Measurements from ENCODE around the gene PLCB1.
"Not testable (repeated sequence)": the region's sequence is repeated elsewhere in the genome, so short reads cannot be mapped to it uniquely, and the experiment has no call there.

Gene PLCB1

GRCh38 chr20:8635048-8635572, 503.0 kb downstream of the PLCB1 start:
- no peak for FAIRE-seq

- no peak for FAIRE-seq
Observed at GRCh38 chr20:8635837-8636236, 503.8 kb downstream of the PLCB1 start.

GRCh38 chr20:8639112-8639778, 507.2 kb downstream of the PLCB1 start:
- FAIRE-seq: no peak

- FAIRE-seq: no peak
Observed at GRCh38 chr20:8640461-8640860, 508.4 kb downstream of the PLCB1 start.

GRCh38 chr20:8642247-8642646, 510.2 kb downstream of the PLCB1 start:
- FAIRE-seq: no peak

DNA sequence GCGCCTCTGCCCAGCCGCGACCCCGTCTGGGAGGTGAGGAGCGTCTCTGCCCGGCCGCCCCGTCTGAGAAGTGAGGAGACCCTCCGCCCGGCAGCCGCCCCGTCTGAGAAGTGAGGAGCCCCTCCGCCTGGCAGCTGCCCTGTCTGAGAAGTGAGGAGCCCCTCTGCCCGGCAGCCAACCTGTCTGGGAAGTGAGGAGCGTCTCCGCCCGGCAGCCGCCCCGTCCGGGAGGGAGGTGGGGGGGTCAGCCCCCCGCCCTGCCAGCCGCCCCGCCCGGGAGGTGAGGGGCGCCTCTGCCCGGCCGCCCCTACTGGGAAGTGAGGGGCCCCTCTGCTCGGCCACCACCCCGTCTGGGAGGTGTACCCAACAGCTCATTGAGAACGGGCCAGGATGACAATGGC, 512.4 kb downstream of the PLCB1 start:
- FAIRE-seq: not testable (repeated sequence)

DNA sequence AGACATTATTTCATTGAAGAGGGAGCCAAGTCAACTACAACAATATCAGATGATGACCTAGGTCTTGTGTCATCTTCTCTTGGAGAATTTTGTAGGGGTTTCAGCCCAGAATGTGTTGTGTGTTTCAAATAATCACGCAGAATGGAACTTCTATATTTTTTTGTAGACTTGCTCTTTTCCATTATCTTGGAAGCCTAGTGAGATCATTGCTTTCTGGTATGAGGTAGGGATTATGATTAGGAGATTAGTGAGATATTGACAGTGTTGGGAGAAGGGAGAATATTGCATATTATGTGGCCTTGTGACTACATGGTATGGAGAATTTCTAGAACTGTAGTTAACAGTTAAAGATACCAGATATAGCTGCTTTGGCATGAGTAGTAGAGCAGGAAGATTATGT, 513.3 kb downstream of the PLCB1 start:
- FAIRE-seq: no peak

DNA sequence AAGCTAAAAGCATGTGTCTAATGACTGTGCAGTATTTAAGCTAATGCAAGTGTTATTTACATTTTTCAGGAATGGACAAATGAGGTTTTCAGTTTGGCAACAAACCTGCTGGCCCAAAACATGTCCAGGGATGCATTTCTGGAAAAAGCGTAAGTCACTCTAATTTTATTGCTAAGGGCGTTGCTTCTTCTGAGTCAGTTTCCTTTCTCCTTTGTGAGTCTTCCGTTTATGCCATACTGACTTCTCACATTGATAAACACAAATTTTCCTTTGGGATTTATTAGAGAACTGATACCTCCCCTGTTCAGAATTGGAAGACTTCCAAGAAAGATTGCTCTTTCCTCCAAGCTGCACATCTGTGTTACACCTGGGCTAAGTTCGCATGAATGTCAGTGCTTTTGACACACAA, 514.0 kb downstream of the PLCB1 start:
- no peak for FAIRE-seq

DNA sequence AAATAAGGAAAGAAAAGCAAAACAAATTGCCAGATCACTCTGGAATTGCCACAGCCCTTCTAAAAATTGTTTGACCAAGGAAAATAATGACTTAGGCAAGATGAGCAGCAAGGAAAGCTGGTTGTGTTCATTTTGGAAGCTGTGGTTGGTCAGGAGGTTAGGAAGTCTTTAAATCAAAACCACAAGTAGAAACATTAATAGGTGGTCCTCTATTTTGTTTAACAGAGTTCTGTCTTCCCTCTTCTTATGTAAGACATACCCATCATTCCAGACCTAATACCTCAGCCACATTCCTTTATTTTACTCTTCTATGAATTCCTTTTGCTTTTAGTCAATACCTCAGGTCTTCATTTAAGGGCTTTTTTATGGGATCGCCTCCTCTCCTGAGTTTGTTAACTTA, 514.6 kb downstream of the PLCB1 start:
- no peak for FAIRE-seq

- FAIRE-seq: no peak
Observed at GRCh38 chr20:8647961-8648441, 515.9 kb downstream of the PLCB1 start.

GRCh38 chr20:8648466-8648865, 516.4 kb downstream of the PLCB1 start:
- no peak for FAIRE-seq

DNA sequence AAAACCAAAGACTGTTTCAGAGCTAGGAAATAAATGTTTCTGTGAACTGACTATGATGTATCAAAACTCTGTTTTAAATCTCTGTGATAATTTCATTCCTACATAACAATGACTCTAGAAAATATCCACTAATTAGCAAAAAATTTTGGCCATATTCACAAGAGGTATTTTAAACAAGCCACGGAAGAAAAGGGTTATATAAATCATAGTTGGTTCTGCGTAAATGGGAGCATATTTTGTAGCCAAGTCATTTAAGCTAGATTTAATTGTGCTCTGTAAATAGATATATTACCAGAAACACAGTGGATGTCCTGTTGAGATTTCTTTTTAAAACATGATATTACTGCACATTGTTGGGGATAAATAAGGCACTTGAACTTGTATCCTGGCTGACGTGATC, 520.3 kb downstream of the PLCB1 start:
- peak; percentile 6 for FAIRE-seq

GRCh38 chr20:8654486-8654885, 522.4 kb downstream of the PLCB1 start:
- no peak for FAIRE-seq

DNA sequence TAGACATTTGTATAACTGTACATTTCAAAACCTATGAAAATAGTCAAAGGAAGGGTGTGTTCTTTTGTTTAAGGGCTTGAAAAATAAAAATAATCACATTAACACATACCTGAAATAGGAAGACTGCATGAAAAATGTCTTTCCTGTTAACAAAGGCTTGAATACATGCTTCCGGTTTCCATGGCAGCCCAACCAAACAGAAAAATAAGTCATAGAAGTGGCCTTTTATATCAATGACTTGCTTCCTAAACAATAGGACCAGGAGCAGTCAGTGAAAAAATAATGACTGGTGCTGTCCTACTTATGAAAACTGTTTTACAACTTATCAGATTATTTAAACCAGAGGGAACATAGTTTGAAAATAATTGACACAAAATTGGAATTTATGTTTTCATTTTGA, 524.3 kb downstream of the PLCB1 start:
- FAIRE-seq: no peak

GRCh38 chr20:8657664-8658063, 525.6 kb downstream of the PLCB1 start:
- FAIRE-seq: no peak

DNA sequence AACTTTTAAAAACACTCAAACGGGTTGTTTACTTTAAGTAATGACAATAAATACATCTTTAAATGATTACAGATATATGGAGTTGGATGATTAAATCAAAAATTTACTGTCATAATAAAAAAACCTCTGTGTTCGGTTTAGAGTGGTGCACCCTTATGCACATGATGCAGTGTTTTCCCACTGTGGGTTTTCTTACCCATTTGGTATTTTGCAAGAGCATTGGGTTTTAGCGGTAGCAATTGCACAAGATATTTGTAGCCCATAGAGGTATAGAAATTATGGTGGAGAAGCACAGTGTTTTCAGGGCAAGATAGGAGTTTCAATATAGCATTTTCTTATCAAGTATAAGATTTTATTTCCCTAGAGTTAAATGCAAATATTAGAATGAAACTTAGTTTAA, 526.0 kb downstream of the PLCB1 start:
- no peak for FAIRE-seq

GRCh38 chr20:8661229-8661952, 529.3 kb downstream of the PLCB1 start:
- no peak for FAIRE-seq

DNA sequence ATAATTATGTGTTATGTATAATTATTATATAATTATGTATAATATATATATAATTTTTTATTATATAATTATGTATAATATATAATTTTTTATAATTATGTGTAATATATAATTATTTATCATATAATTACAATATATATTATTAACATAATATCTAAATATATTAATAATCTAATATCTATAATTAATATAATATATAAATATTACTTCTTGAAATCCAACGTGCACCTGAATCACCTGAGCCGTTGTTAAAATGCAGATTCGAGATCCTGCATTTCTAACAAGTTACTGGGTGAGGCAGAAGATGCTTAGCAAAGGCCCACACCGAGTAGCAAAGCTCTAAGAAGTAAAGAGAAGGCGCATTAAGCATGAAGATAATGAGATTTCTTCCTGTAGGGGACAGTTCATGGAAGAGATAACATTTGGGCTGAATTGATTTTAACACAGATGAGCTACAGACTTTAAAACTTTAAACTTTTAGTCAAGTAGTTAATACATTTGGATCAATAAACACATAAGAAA, 530.4 kb downstream of the PLCB1 start:
- FAIRE-seq: no peak

DNA sequence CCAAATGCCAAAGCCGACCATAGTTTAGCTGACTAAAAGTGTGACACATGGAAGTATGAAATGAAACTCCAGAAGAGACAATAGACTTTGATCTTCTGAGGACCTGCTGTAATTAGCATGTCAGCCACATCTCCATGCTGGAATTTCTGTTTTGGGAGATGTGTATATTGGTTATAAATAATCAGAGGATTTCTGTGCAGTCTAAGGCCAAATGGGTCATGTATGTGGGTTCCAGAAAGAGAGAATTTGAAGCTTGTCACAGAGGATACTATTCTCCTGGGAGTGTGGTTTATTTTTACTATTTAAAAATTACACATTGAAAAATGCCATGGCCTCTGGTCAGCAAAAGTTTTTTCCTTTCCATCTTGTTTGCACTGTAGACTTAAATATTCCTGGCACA, 531.4 kb downstream of the PLCB1 start:
- FAIRE-seq: no peak

DNA sequence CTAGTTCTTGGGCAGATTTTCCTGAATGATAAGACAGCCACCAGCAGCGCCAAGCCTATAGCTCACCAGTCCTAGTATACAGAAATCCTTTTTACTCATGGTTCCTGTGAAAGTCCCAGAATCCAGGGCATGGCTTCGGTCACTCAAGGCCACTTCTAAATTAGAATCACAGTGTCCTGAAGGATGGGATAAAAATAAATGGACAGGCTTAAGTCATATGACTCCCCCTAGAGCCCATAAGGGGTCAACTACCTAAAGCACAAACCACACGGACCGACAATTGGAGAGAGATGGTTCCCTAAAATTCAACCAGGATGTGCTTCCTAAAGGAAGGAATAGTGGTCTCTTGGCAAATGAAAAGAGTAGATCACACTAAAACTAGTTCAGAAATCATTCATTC, 532.7 kb downstream of the PLCB1 start:
- FAIRE-seq: no peak

DNA sequence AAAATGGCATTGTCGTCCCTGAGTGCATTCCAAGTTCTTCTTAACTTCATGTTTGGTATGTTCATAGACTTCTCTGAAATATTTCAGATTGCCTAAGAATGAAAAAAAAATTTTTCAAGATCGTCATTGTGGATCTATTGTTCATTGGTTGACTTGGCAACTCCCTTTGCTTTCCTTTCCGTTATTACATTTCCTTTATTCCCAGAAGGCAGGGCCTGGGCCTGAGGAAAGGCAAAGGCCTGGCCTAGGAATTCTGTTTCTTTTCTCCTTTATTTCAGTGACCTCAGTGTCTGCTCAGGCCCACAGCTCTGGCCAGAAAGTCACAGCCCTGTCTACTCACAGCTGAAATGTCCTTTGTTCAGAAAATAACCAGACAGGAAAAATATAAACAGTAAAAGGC, 535.2 kb downstream of the PLCB1 start:
- no peak for FAIRE-seq

- no peak for FAIRE-seq
Observed at GRCh38 chr20:8670207-8670892, 538.3 kb downstream of the PLCB1 start.

- FAIRE-seq: no peak
Observed at GRCh38 chr20:8670893-8671215, 538.8 kb downstream of the PLCB1 start.
